Effector memory CD4-positive, alpha-beta T cell (primary cell): Measurements from ENCODE around the gene HELB.

ENCODE experiments used
- DNase-seq, 3 donors: peaks; one replicate each; pipeline ENCODE4 v3.0.0-alpha.2; 2020
- H3K27ac ChIP-seq: 2 replicates; pipeline ENCODE4 v1.7.0; 2013; ENCODE audit warnings: mild to moderate bottlenecking, low read length, moderate library complexity; ENCODE audit not compliant: insufficient read depth, poor library complexity, severe bottlenecking
- H3K27me3 ChIP-seq: replicated peaks from 2 replicates; pipeline ENCODE4 v1.7.0; 2013; ENCODE audit warnings: mild to moderate bottlenecking, low read length; ENCODE audit not compliant: insufficient read depth, control insufficient read depth, poor library complexity, severe bottlenecking
- H3K36me3 ChIP-seq: 2 replicates; pipeline ENCODE4 v1.7.0; 2013; ENCODE audit warnings: mild to moderate bottlenecking, low read length, moderate library complexity; ENCODE audit not compliant: control insufficient read depth, insufficient read depth
- H3K4me1 ChIP-seq: 2 replicates; pipeline ENCODE4 v1.7.0; 2013; ENCODE audit warnings: low read length, mild to moderate bottlenecking; ENCODE audit not compliant: control insufficient read depth, insufficient read depth, poor library complexity, severe bottlenecking
- H3K4me3 ChIP-seq: 2 replicates; pipeline ENCODE4 v1.7.0; 2013; ENCODE audit warnings: low read length, low read depth, mild to moderate bottlenecking; ENCODE audit not compliant: insufficient read depth, poor library complexity, severe bottlenecking
- H3K9me3 ChIP-seq: 2 replicates; pipeline ENCODE4 v1.7.0; 2013; ENCODE audit warnings: mild to moderate bottlenecking, low read length, moderate library complexity; ENCODE audit not compliant: control insufficient read depth

Gene HELB

GRCh38 chr12:66273147-66273546 lies 29.1 kb upstream of the HELB start:
- Histone ChIP-seq H3K36me3 (no peaks in the 10 kb centered on the region), H3K4me3 (no peak overlapping the region), H3K9me3 (no peaks in the 10 kb centered on the region), H3K27me3 (no peaks in the 10 kb centered on the region), H3K27ac (no peak overlapping the region), H3K4me1 (no peaks in the 10 kb centered on the region)
- no peak for DNase-seq

GRCh38 chr12:66275040-66275439 lies 27.3 kb upstream of the HELB start:
- Histone ChIP-seq H3K36me3 (no peaks in the 10 kb centered on the region), H3K9me3 (no peaks in the 10 kb centered on the region), H3K27ac (no peak overlapping the region), H3K4me1 (peaks cover 6% of the 10 kb centered on the region), H3K4me3 (no peak overlapping the region), H3K27me3 (no peaks in the 10 kb centered on the region)
- no peak for DNase-seq

GRCh38 chr12:66279123-66279712 lies 23.1 kb upstream of the HELB start:
- H3K27me3 ChIP-seq: no peaks in the 10 kb centered on the region
- no peak overlapping the region for H3K27ac ChIP-seq
- H3K9me3 ChIP-seq: no peaks in the 10 kb centered on the region
- no peak overlapping the region for H3K4me3 ChIP-seq
- no peaks in the 10 kb centered on the region for H3K36me3 ChIP-seq
- H3K4me1 ChIP-seq: peaks cover 6% of the 10 kb centered on the region
- DNase-seq: peak; percentile 16 to 32 (median 21)

- H3K9me3 ChIP-seq: no peaks in the 10 kb centered on the region
- no peaks in the 10 kb centered on the region for H3K27me3 ChIP-seq
- H3K36me3 ChIP-seq: no peaks in the 10 kb centered on the region
- no peak overlapping the region for H3K4me3 ChIP-seq
- peaks cover 6% of the 10 kb centered on the region for H3K4me1 ChIP-seq
- no peak for DNase-seq
- H3K27ac ChIP-seq: no peak overlapping the region
Observed at GRCh38 chr12:66280561-66280960, 21.7 kb upstream of the HELB start.

- Histone ChIP-seq H3K27me3 (no peaks in the 10 kb centered on the region), H3K9me3 (no peaks in the 10 kb centered on the region), H3K4me3 (no peak overlapping the region), H3K27ac (no peak overlapping the region), H3K4me1 (peaks cover 19% of the 10 kb centered on the region), H3K36me3 (no peaks in the 10 kb centered on the region)
- DNase-seq: no peak
Observed at GRCh38 chr12:66282244-66282643, 20.0 kb upstream of the HELB start.

- no peak for DNase-seq
- Histone ChIP-seq H3K4me1 (peaks cover 43% of the 10 kb centered on the region), H3K36me3 (no peaks in the 10 kb centered on the region), H3K27ac (peak overlapping the region; percentile 39), H3K4me3 (no peak overlapping the region), H3K9me3 (no peaks in the 10 kb centered on the region), H3K27me3 (no peaks in the 10 kb centered on the region)
Observed at GRCh38 chr12:66287275-66287674, 15.0 kb upstream of the HELB start.

- no peaks in the 10 kb centered on the region for H3K36me3 ChIP-seq
- H3K27ac ChIP-seq: peak overlapping the region; percentile 39
- H3K9me3 ChIP-seq: no peaks in the 10 kb centered on the region
- peak overlapping the region; percentile 26 for H3K4me3 ChIP-seq
- H3K27me3 ChIP-seq: no peaks in the 10 kb centered on the region
- peak; percentile 38 to 56 (median 55) for DNase-seq
- H3K4me1 ChIP-seq: peaks cover 45% of the 10 kb centered on the region
Observed at GRCh38 chr12:66288121-66288520, 14.2 kb upstream of the HELB start.

- H3K27me3 ChIP-seq: no peaks in the 10 kb centered on the region
- H3K4me3 ChIP-seq: no peak overlapping the region
- peaks cover 45% of the 10 kb centered on the region for H3K4me1 ChIP-seq
- no peaks in the 10 kb centered on the region for H3K36me3 ChIP-seq
- H3K27ac ChIP-seq: peak overlapping the region; percentile 7
- no peak for DNase-seq
- H3K9me3 ChIP-seq: no peaks in the 10 kb centered on the region
Observed at GRCh38 chr12:66289485-66289884, 12.8 kb upstream of the HELB start.

GRCh38 chr12:66290716-66291200 lies 11.5 kb upstream of the HELB start:
- no peaks in the 10 kb centered on the region for H3K36me3 ChIP-seq
- no peaks in the 10 kb centered on the region for H3K27me3 ChIP-seq
- peak in 1 of 3 donors; percentile 9 for DNase-seq
- no peak overlapping the region for H3K27ac ChIP-seq
- H3K9me3 ChIP-seq: no peaks in the 10 kb centered on the region
- H3K4me1 ChIP-seq: peaks cover 45% of the 10 kb centered on the region
- no peak overlapping the region for H3K4me3 ChIP-seq

- Histone ChIP-seq H3K36me3 (no peaks in the 10 kb centered on the region), H3K27ac (no peak overlapping the region), H3K27me3 (no peaks in the 10 kb centered on the region), H3K4me3 (no peak overlapping the region), H3K4me1 (peaks cover 14% of the 10 kb centered on the region), H3K9me3 (no peaks in the 10 kb centered on the region)
- DNase-seq: no peak
Observed at GRCh38 chr12:66296176-66296683, 6.1 kb upstream of the HELB start.
